ENCODE measurements around the gene NCAM1.

Gene NCAM1

DNA sequence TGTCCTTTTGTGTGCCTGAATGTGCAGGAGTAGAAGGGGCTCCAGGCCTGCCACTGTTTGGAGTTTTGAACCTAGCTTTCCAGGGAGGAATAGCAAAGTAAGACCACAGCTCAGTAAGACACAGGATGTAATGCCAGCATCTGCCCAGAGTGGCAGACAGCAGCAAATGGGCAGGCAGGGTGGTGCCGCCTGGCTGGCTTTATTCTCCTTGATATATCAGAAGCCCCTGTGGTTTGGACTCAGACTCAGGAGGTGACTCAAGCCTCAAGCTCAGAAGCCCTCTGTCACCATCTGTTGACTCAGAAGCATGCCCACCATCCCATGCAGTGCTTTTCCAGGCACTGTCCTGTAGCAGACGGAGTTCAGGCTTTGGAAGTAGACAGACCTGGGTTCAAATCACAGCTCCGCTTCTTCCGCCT lies 280.4 kb downstream of the NCAM1 start:
- H3K4me3 ChIP-seq (ENCODE audit: low read length): no peak overlapping the region

DNA sequence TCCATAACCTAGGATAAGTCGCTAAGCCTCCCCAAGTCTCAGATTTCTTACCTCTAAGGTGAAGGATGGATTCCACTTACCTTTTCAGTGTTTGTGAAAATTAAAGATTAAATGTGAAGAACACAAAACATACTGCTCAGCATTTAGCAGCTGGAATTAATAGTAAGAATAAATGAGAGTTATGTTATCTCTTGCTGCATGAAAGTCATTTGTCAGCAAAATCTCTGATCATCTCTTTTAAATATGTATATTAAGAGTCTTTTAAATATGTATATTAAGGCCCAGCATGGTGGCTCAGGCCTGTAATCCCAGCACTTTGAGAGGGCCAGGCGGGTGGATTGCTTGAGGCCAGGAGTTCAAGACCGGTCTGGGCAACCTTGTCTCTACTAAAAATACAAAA lies 280.8 kb downstream of the NCAM1 start:
- TF ChIP-seq, protein P1, sequence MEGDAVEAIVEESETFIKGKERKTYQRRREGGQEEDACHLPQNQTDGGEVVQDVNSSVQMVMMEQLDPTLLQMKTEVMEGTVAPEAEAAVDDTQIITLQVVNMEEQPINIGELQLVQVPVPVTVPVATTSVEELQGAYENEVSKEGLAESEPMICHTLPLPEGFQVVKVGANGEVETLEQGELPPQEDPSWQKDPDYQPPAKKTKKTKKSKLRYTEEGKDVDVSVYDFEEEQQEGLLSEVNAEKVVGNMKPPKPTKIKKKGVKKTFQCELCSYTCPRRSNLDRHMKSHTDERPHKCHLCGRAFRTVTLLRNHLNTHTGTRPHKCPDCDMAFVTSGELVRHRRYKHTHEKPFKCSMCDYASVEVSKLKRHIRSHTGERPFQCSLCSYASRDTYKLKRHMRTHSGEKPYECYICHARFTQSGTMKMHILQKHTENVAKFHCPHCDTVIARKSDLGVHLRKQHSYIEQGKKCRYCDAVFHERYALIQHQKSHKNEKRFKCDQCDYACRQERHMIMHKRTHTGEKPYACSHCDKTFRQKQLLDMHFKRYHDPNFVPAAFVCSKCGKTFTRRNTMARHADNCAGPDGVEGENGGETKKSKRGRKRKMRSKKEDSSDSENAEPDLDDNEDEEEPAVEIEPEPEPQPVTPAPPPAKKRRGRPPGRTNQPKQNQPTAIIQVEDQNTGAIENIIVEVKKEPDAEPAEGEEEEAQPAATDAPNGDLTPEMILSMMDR (IDR thresholded peaks at IDR 0.05; ENCODE audit: insufficient read depth, low read depth, low read length, missing control alignments): no peak
- H3K4me3 ChIP-seq (ENCODE audit: low read length): no peak overlapping the region
- DNase-seq (ENCODE audit: low read depth): no peak

More for the DNA sequence above, 280.4 kb downstream of the NCAM1 start:
- TF ChIP-seq, protein P1 (IDR thresholded peaks at IDR 0.05; ENCODE audit: insufficient read depth, low read depth, low read length, missing control alignments): no peak
- DNase-seq (ENCODE audit: low read depth): no peak

DNA sequence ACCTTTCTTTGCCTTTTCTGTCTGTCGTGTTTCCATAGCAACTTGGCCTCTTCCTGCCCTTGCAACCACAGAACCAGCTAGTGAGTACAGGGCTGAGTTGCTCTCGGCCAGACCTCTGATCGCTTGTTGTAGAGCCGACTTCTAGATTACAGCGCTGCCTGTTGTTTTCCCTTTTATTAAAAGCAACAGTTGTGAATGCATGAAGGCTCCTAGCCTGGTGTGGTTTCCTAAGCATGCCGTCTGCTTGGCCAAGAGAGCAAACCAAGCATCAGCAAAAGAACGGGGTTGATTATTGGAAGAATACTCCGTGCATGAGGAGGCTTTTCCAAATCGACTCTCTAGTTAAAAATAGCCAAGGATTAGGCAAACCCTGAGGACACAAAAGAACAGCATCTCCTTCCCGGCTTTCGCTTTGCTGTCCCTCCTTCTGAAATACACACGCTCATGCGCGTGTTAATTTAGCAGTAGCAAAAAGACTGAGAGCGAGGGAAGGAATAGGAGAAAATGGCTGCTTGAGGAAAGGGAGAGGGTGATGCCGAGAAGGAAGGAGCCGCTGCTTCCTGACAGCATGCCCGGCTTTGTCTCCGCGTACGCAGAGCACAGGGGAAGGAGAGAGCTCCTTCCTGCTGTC lies 281.7 kb downstream of the NCAM1 start:
- DNase-seq (ENCODE audit: low read depth): no peak
- no peak overlapping the region for H3K4me3 ChIP-seq (ENCODE audit: low read length)
- TF ChIP-seq, protein P1 (IDR thresholded peaks at IDR 0.05; ENCODE audit: insufficient read depth, low read depth, low read length, missing control alignments): no peak

DNA sequence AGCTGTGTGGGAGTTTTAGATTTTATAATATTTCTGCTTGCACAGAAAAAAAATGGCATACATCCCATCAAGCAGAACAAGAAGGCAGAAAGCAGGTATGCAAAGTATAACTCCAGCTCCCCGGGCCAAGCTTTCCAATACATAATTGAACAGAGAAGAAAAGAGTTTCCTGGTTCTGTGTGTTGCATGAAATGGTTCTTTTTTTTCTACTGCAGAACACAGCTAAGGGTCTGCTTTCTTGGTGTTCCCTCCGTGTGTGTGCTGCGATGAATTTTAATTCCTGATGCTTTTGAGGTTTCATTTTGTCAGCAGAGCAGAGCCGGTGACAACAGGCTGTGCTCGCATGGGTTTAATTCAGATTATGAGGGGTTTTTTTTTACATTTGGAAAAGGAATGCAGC lies 282.5 kb downstream of the NCAM1 start:
- no peak overlapping the region for H3K4me3 ChIP-seq (ENCODE audit: low read length)
- no peak for DNase-seq (ENCODE audit: low read depth)
- TF ChIP-seq, protein P1 (IDR thresholded peaks at IDR 0.05; ENCODE audit: insufficient read depth, low read depth, low read length, missing control alignments): no peak

DNA sequence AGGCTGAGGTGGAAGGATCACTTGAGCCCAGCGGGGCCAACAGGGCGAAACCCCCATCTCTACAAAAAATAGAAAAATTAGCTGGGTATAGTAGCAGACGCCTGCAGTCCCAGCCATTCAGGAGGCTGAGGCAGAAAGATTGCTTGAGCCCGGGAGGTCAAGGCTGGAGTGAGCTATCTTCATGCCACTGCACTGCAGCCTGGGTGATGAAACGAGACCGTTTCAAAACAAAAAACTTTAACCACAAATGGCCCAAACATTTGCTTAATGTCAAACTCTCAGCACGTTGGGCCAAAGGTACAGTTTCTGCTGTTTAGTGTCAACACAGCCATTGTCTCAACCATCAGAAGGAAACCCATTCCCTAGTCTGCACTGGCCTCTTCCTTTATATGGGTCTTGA lies 284.0 kb downstream of the NCAM1 start:
- TF ChIP-seq, protein P1 (IDR thresholded peaks at IDR 0.05; ENCODE audit: insufficient read depth, low read depth, low read length, missing control alignments): no peak
- no peak overlapping the region for H3K4me3 ChIP-seq (ENCODE audit: low read length)

DNA sequence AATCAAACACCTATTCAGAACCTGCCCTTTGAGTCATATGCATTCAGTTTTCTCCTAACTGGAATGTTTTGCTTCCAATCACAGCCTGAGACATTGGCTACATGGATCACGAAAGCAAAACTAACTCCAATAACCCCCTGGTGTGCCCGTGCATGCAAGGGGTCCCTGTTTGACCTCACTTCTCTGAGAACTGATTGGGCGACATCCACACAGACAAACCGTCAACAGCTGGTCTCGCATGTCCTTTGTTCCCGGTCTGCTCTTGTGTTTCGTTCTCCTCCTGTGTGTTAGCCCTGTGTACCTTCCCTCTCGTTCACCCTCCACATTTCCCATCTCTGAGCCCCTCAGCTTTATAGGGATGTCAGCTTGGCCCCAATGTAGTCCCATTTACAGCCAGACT lies 286.0 kb downstream of the NCAM1 start:
- no peak overlapping the region for H3K4me3 ChIP-seq (ENCODE audit: low read length)
- no peak for DNase-seq (ENCODE audit: low read depth)
- TF ChIP-seq, protein P1 (IDR thresholded peaks at IDR 0.05; ENCODE audit: insufficient read depth, low read depth, low read length, missing control alignments): no peak

More for the DNA sequence above, 284.0 kb downstream of the NCAM1 start:
- DNase-seq (ENCODE audit: low read depth): no peak

DNA sequence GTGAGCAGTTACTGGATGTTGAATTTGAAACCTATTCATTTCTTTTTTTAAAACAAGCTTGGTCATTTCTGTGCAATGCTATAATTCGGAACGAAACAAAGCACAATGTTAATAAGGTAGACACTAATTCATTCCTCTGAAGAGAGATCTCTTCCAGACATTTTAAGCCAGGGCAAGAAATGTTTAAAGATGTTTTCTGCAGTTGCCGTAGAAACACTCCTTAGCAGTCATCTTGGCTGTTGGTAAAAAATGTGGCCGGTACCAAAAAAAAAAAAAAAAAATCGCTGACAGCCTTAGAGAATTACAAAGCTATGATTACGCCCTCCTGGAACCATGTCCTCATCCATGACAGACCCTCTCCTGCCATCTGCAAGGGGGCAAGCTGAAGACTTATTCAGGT lies 286.7 kb downstream of the NCAM1 start:
- no peak for DNase-seq (ENCODE audit: low read depth)
- TF ChIP-seq, protein P1 (IDR thresholded peaks at IDR 0.05; ENCODE audit: insufficient read depth, low read depth, low read length, missing control alignments): no peak
- no peak overlapping the region for H3K4me3 ChIP-seq (ENCODE audit: low read length)
